Smooth muscle cell (in vitro differentiated cells): ENCODE data around the gene KLF17. TPM values are rescaled to one million over a fixed set of nuclear protein-coding genes. Genes with fewer than 3 reads are reported as not detected.
"Not testable (repeated sequence)": the region's sequence is repeated elsewhere in the genome, so short reads cannot be mapped to it uniquely, and the experiment has no call there.

Experiments used
- DNase-seq: peaks from one replicate; lab custom pipeline; 2025; ENCODE audit not compliant: unreplicated experiment; lab: John Stamatoyannopoulos, UW
- H2AFZ ChIP-seq: fragments of 200-600 bp; sonication (generic); 2 replicates; pipeline ENCODE4 v1.6.0; 2016; ENCODE audit warnings: antibody characterized with exemption, low read depth, mild to moderate bottlenecking
- H3F3A ChIP-seq: fragments of 200-600 bp; sonication (generic); 2 replicates; pipeline ENCODE4 v1.6.0; 2017; ENCODE audit warnings: antibody characterized with exemption, low read depth
- H3K27ac ChIP-seq: fragments of 200-600 bp; sonication (generic); 2 replicates; pipeline ENCODE4 v1.5.1; 2016; ENCODE audit warnings: low read depth, mild to moderate bottlenecking
- H3K27me3 ChIP-seq: fragments of 200-600 bp; sonication (generic); 2 replicates; pipeline ENCODE4 v1.6.1; 2016; ENCODE audit warnings: low read depth, mild to moderate bottlenecking
- H3K36me3 ChIP-seq: fragments of 200-600 bp; sonication (generic); 2 replicates; pipeline ENCODE4 v1.5.1; 2016; ENCODE audit warnings: low read depth
- H3K4me1 ChIP-seq: fragments of 200-600 bp; sonication (generic); 2 replicates; pipeline ENCODE4 v1.5.1; 2016; ENCODE audit warnings: low read depth
- H3K4me2 ChIP-seq: fragments of 200-600 bp; sonication (generic); 2 replicates; pipeline ENCODE4 v1.6.0; 2016; ENCODE audit warnings: mild to moderate bottlenecking
- H3K4me3 ChIP-seq: fragments of 200-600 bp; sonication (generic); 2 replicates; pipeline ENCODE4 v1.5.1; 2016; ENCODE audit warnings: mild to moderate bottlenecking
- H3K79me2 ChIP-seq: fragments of 200-600 bp; sonication (generic); 2 replicates; pipeline ENCODE4 v1.6.0; 2016; ENCODE audit warnings: low read depth, mild to moderate bottlenecking
- H3K9ac ChIP-seq: fragments of 200-600 bp; sonication (generic); 2 replicates; pipeline ENCODE4 v1.6.0; 2016; ENCODE audit warnings: low read depth
- H3K9me3 ChIP-seq: fragments of 200-600 bp; sonication (generic); replicated peaks from 2 replicates; pipeline ENCODE4 v1.5.1; 2016; ENCODE audit warnings: low read depth
- H4K20me1 ChIP-seq: fragments of 200-600 bp; sonication (generic); 2 replicates; pipeline ENCODE4 v1.6.0; 2016; ENCODE audit warnings: low read depth
- WGBS: methylation state at CpG from one replicate; pipeline ENCODE4 v1.1.7; 2016; ENCODE audit warnings: low lambda C conversion rate; 5-methylcytosine and 5-hydroxymethylcytosine counted together
- polyA plus RNA-seq: library from polyadenylated mRNA; unstranded; fragments of >200 nt; fragmentation: Nextera tagmentation; extraction: Ambion mirVana; gene quantifications from 2 replicates; pipeline ENCODE4 v1.2.1, GENCODE V29; 2016
- total RNA-seq: library from RNA; depleted of rRNA; stranded (reverse); fragments of >200 nt; gene quantifications from 2 replicates; pipeline ENCODE4 v1.2.3, GENCODE V29; 2014
- TF ChIP-seq, protein P1 (sequence below): fragments of 200-600 bp; sonication (generic); IDR thresholded peaks from 2 replicates; pipeline ENCODE4 v1.5.1; 2017; ENCODE audit warnings: borderline replicate concordance, mild to moderate bottlenecking, antibody characterized with exemption; ENCODE audit not compliant: insufficient read depth, poor library complexity, severe bottlenecking

KLF17 gene
- total and polyA plus RNA-seq, 2 experiments from 2014 or later, result 0.04 TPM; not detected in 1

DNA sequence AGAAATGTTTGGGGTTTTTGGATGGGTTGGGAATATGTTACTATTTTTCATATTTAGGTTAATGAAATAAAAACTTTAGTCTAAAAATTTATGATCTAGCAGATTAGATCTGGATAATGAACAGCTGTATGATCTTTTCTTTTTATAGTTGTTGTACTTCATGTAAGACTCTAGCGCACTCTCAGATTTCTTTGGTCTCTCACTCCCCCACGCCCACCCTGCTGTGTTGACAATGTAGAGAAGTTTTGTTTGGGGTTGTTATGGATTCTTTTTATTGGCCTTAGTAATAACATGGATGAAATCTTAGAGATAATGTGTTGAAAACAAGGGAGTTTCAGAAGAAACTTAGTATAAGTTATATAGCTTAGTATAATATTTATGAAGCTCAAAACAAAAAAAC is 17.3 kb downstream of the KLF17 start:
- Histone ChIP-seq H3K4me3 (no peak overlapping the region), H3K4me1 (no peaks in the 10 kb centered on the region), H3F3A (no peaks in the 10 kb centered on the region), H2AFZ (no peak overlapping the region), H4K20me1 (no peaks in the 10 kb centered on the region), H3K9ac (no peak overlapping the region), H3K36me3 (no peaks in the 10 kb centered on the region), H3K27me3 (no peaks in the 10 kb centered on the region), H3K4me2 (no peak overlapping the region), H3K27ac (no peak overlapping the region), H3K9me3 (no peaks in the 10 kb centered on the region), H3K79me2 (no peaks in the 10 kb centered on the region)
- 92% methylated on average over 2 of the region's 2 CpGs for WGBS
- TF ChIP-seq, protein P1, sequence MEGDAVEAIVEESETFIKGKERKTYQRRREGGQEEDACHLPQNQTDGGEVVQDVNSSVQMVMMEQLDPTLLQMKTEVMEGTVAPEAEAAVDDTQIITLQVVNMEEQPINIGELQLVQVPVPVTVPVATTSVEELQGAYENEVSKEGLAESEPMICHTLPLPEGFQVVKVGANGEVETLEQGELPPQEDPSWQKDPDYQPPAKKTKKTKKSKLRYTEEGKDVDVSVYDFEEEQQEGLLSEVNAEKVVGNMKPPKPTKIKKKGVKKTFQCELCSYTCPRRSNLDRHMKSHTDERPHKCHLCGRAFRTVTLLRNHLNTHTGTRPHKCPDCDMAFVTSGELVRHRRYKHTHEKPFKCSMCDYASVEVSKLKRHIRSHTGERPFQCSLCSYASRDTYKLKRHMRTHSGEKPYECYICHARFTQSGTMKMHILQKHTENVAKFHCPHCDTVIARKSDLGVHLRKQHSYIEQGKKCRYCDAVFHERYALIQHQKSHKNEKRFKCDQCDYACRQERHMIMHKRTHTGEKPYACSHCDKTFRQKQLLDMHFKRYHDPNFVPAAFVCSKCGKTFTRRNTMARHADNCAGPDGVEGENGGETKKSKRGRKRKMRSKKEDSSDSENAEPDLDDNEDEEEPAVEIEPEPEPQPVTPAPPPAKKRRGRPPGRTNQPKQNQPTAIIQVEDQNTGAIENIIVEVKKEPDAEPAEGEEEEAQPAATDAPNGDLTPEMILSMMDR, result no peak
- DNase-seq, result no peak

DNA sequence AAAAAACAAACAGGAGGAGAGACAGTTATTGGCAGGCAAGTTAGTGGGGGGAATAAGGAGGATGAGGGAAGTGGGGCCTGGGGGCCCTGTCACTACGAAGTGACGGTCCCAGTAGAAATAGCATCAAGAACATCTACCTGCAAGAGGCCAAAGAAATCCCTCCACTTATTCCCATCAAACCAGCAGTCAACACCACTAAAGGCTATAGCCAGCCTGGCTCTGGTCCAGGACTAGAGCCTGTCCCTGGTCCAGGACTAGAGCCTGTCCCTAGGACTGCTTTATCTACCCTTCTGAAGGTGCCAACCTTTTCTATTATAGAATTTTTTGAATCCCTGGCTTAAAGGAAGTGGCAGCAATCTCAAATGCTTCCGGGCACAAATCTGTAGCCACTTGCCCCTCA is 19.6 kb downstream of the KLF17 start:
- no peak overlapping the region for H3K4me3 ChIP-seq
- H3K4me1 ChIP-seq, result no peaks in the 10 kb centered on the region
- no peaks in the 10 kb centered on the region for H3K9me3 ChIP-seq
- no peaks in the 10 kb centered on the region for H4K20me1 ChIP-seq
- no peaks in the 10 kb centered on the region for H3F3A ChIP-seq
- H3K27me3 ChIP-seq, result no peaks in the 10 kb centered on the region
- no peak overlapping the region for H2AFZ ChIP-seq
- no peak overlapping the region for H3K27ac ChIP-seq
- WGBS, result 93% methylated on average over 3 of the region's 3 CpGs
- TF ChIP-seq, protein P1, result no peak
- no peak for DNase-seq
- H3K9ac ChIP-seq, result no peak overlapping the region
- H3K79me2 ChIP-seq, result no peaks in the 10 kb centered on the region
- no peaks in the 10 kb centered on the region for H3K36me3 ChIP-seq
- no peak overlapping the region for H3K4me2 ChIP-seq

DNA sequence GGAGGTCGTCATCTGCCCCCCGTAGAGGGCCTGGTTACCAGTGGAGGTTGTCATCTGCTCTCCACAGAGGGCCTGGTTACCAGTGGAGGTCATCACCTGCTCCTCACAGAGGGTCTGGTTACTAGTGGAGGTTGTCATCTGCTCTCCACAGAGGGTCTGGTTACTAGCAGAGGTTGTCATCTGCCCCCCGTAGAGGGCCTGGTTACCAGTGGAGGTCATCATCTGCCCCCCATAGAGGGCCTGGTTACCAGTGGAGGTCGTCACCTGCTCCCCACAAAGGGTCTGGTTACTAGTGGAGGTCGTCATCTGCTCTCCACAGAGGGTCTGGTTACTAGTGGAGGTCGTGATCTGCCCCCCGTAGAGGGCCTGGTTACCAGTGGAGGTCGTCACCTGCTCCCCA is 20.9 kb downstream of the KLF17 start:
- H3K27ac ChIP-seq, H3K4me1 ChIP-seq, H3K27me3 ChIP-seq, H2AFZ ChIP-seq, H4K20me1 ChIP-seq, H3K36me3 ChIP-seq, DNase-seq, H3K4me2 ChIP-seq, H3K9me3 ChIP-seq, H3F3A ChIP-seq, H3K4me3 ChIP-seq, H3K9ac ChIP-seq, H3K79me2 ChIP-seq: not testable (repeated sequence)
- WGBS, result 93% methylated on average over 8 of the region's 8 CpGs

DNA sequence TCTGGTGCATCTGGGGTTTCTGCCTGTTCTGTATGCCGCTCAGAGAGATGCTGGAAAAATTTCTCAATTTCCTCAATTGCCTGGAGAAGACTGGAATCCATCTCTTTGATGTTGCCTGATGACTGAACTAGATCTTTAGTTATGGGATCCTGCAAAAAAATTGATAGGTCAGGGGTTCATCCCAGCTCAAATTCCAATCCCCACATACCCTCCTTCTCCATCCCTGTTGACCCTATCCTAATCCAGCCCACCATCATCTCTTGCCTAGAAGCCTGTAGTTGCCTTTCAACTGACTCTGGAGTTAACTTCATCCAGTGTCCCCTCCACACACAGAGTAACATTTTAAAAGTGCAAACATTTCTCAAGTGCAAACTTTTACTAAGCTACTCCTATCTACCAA is 22.9 kb downstream of the KLF17 start, which contains the start of gene KLF18:
TSS of gene KLF18 (minus strand) at position 101 of the 400 bp plus-strand sequence. CDS start at position 101, 0 bp downstream.
- Histone ChIP-seq H3K4me2 (no peak within 1 kb of the TSS), H2AFZ (no peak within 1 kb of the TSS), H3K4me1 (no peaks in the 10 kb centered on the region), H3K9me3 (peaks cover 3% of the 10 kb centered on the region), H3K36me3 (no peaks in the 10 kb centered on the region), H4K20me1 (no peaks in the 10 kb centered on the region), H3K27ac (no peak within 1 kb of the TSS), H3K79me2 (no peaks in the 10 kb centered on the region), H3F3A (no peaks in the 10 kb centered on the region), H3K4me3 (no peak within 1 kb of the TSS), H3K9ac (no peak within 1 kb of the TSS), H3K27me3 (no peaks in the 10 kb centered on the region)
- TF ChIP-seq, protein P1, result no peak
- 100% methylated on average over 1 of the region's 1 CpG for WGBS
- no peak for DNase-seq
